K562 (cell line): ENCODE measurements around the gene CARS2. TPM values are rescaled to one million over a fixed set of nuclear protein-coding genes. Genes with fewer than 3 reads are reported as not detected.

Source experiments
- ARID3A ChIP-seq: IDR thresholded peaks from 2 replicates; pipeline ENCODE4 v1.6.1; 2012; ENCODE audit warnings: low read depth, low read length, improper control_type of control experiment, borderline replicate concordance
- BCOR ChIP-seq: fragments of 450-650 bp; IDR thresholded peaks from 2 replicates; pipeline ENCODE4 v1.6.1; 2016
- JUND ChIP-seq, 2 experiments: IDR thresholded peaks; 2 replicates in 1 of 2; 3 replicates in 1 of 2; pipeline ENCODE4 v1.6.1; 2011; ENCODE audit warnings: borderline replicate concordance in 2 of 2, low read depth in 2 of 2, low read length in 2 of 2, improper control_type of control experiment in 1 of 2, missing biosample characterization in 1 of 2, missing genetic modification characterization in 1 of 2, missing genetic modification reagents in 1 of 2
- MGA ChIP-seq: fragments of 450-650 bp; IDR thresholded peaks from 2 replicates; pipeline ENCODE4 v1.6.1; 2016; ENCODE audit warnings: mild to moderate bottlenecking, moderate library complexity
- MXI1 ChIP-seq: IDR thresholded peaks from 2 replicates; pipeline ENCODE4 v1.6.1; 2011; ENCODE audit warnings: low read depth, mild to moderate bottlenecking, improper control_type of control experiment, low read length
- TSHZ1 ChIP-seq: fragments of 250-450 bp; sonication (Bioruptor Pico); IDR thresholded peaks from 2 replicates; pipeline ENCODE4 v1.4.0; 2020; ENCODE audit warnings: mild to moderate bottlenecking, moderate library complexity
- ZNF511 ChIP-seq: sonication (generic); formaldehyde crosslinking; IDR thresholded peaks from 2 replicates; pipeline ENCODE4 v1.8.0; 2022; ENCODE audit warnings: mild to moderate bottlenecking, missing genetic modification reagents
- polyA plus RNA-seq, 8 experiments: library from polyadenylated mRNA; depleted of rRNA in 4 of 8; stranded (reverse) in 5 of 8; unstranded in 3 of 8; fragments of >200 nt; fragmentation: Nextera tagmentation in 2 of 8; fragmentation: Illumina TruSeq in 1 of 8; extraction: Ambion mirVana in 2 of 8; extraction: Trizol in 1 of 8; gene quantifications; 2 replicates each; pipeline versions ENCODE4 v1.2.1 to v1.2.3, GENCODE V29; 2011 to 2014; ENCODE audit warnings: inconsistent platforms in 1 of 8, missing spikeins in 1 of 8
- total RNA-seq, 7 experiments: library from RNA; depleted of rRNA in 6 of 7; stranded (reverse); fragments of >200 nt in 6 of 7; fragmentation: Illumina TruSeq in 2 of 7; extraction: Trizol in 2 of 7; gene quantifications; 2 replicates each; pipeline versions ENCODE4 v1.2.1 to v1.2.3, GENCODE V29; 2011 to 2021; ENCODE audit warnings: low replicate concordance in 1 of 7

CARS2 gene
- total and polyA plus RNA-seq, 9 of the 15 experiments (the other 6 are each of a cell fraction or from before 2014, with no cell fraction given) = 1.7 to 37.4 (median 30.5) TPM

GRCh38 chr13:110715395-110716246 is 9.7 kb upstream of the CARS2 start (continued):
- TF ChIP-seq MGA (no peak), ARID3A (peak; percentile 66; the same call in 1 of the 2 replicates), ZNF511 (CRISPR knock-in tag) (no peak), BCOR (no peak), TSHZ1 (CRISPR knock-in tag) (no peak), MXI1 (no peak), JUND (IDR thresholded peaks at IDR 0.05; ENCODE audit: borderline replicate concordance, low read depth, low read length) (no peak; the same call in none of the 2 replicates), JUND (tag; IDR thresholded peaks at IDR 0.05; ENCODE audit: borderline replicate concordance, low read depth, low read length) (no peak; the same call in 2 of the 3 replicates)
